ENCODE measurements around the gene ARIH1. TPM values are rescaled to one million over a fixed set of nuclear protein-coding genes. Genes with fewer than 3 reads are reported as not detected.

Gene ARIH1
- total and polyA plus RNA-seq, 2 of the 8 experiments (the other 6 are each of a cell fraction or from before 2014, with no cell fraction given), result 32.7 to 179 TPM

- TF ChIP-seq EGR1 (IDR thresholded peaks at IDR 0.05; ENCODE audit: borderline replicate concordance, low read depth, low read length), result no peak
- no peak for TF ChIP-seq SP2 (IDR thresholded peaks at IDR 0.05; ENCODE audit: low read length)
- TF ChIP-seq HDAC2 (IDR thresholded peaks at IDR 0.05; ENCODE audit: borderline replicate concordance in 1 of 2, low read depth in 2 of 2, low read length in 2 of 2), result no peak; a peak in 1 of 4 replicates
- TF ChIP-seq POLR2AphosphoS5 (IDR thresholded peaks at IDR 0.05; ENCODE audit: low read depth, low read length), result peak; percentile 90
- TF ChIP-seq GABPA (IDR thresholded peaks at IDR 0.05; ENCODE audit: borderline replicate concordance, insufficient read depth, low read length), result no peak
Observed at GRCh38 chr15:72474912-72475628, 940 bp downstream of the ARIH1 start (continued).
